ENCODE results near the gene CHSY1.

DNA sequence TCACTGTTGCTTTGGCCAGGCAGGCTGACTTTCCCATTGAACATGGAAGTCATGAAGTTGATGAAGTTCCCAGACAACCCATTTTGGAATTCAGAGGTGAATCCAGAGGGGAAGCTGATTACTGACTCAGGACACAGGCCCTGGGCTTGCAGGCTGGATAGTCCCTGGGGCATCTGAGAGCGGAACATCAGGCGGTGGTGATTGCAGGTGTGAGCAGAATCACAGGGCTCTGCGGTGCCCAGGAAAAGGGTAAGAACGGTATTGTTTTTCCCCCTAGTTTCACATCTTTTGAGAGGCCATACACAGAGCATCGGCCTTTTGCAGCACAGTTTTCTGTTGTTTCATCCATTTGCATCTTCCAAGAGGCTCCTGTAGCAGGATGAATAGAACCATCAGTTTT lies 104.7 kb downstream of the CHSY1 start:
- TF ChIP-seq, protein P1, sequence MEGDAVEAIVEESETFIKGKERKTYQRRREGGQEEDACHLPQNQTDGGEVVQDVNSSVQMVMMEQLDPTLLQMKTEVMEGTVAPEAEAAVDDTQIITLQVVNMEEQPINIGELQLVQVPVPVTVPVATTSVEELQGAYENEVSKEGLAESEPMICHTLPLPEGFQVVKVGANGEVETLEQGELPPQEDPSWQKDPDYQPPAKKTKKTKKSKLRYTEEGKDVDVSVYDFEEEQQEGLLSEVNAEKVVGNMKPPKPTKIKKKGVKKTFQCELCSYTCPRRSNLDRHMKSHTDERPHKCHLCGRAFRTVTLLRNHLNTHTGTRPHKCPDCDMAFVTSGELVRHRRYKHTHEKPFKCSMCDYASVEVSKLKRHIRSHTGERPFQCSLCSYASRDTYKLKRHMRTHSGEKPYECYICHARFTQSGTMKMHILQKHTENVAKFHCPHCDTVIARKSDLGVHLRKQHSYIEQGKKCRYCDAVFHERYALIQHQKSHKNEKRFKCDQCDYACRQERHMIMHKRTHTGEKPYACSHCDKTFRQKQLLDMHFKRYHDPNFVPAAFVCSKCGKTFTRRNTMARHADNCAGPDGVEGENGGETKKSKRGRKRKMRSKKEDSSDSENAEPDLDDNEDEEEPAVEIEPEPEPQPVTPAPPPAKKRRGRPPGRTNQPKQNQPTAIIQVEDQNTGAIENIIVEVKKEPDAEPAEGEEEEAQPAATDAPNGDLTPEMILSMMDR (IDR thresholded peaks at IDR 0.05) = no peak
- TF ChIP-seq ELF4 (CRISPR knock-in tag; IDR thresholded peaks at IDR 0.05; ENCODE audit: low read depth) (no peak), NR2C2 (CRISPR knock-in tag; IDR thresholded peaks at IDR 0.05) (no peak), ESRRA (CRISPR knock-in tag; IDR thresholded peaks at IDR 0.05; ENCODE audit: borderline replicate concordance) (no peak), TEAD4 (CRISPR knock-in tag; IDR thresholded peaks at IDR 0.05) (no peak), ZNF263 (CRISPR knock-in tag; IDR thresholded peaks at IDR 0.05; ENCODE audit: low read depth) (no peak), ETV6 (CRISPR knock-in tag; IDR thresholded peaks at IDR 0.05) (no peak), NR3C1 (CRISPR knock-in tag; conservative IDR thresholded peaks at IDR 0.05; ENCODE audit: low read depth) (no peak)
- TF ChIP-seq, protein P2, sequence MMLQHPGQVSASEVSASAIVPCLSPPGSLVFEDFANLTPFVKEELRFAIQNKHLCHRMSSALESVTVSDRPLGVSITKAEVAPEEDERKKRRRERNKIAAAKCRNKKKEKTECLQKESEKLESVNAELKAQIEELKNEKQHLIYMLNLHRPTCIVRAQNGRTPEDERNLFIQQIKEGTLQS (CRISPR knock-in tag; conservative IDR thresholded peaks at IDR 0.05) = no peak
- TF ChIP-seq, protein P3, sequence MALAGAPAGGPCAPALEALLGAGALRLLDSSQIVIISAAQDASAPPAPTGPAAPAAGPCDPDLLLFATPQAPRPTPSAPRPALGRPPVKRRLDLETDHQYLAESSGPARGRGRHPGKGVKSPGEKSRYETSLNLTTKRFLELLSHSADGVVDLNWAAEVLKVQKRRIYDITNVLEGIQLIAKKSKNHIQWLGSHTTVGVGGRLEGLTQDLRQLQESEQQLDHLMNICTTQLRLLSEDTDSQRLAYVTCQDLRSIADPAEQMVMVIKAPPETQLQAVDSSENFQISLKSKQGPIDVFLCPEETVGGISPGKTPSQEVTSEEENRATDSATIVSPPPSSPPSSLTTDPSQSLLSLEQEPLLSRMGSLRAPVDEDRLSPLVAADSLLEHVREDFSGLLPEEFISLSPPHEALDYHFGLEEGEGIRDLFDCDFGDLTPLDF (CRISPR knock-in tag; IDR thresholded peaks at IDR 0.05) = no peak

Data from WTC11 (cell line).